ENCODE results near the gene RNPEPL1. TPM values are rescaled to one million over a fixed set of nuclear protein-coding genes. Genes with fewer than 3 reads are reported as not detected.
A peak's percentile ranks its signal among the peaks of the same experiment; 100 is the strongest.
"Not testable (repeated sequence)": the region's sequence is repeated elsewhere in the genome, so short reads cannot be mapped to it uniquely, and the experiment has no call there.

Gene RNPEPL1
- 100 to 1,000 TPM; 118 to 122 TPM for total RNA-seq

GRCh38 chr2:240567872-240568677 is at the start of gene RNPEPL1:
Gene RNPEPL1 (plus strand): TSS chr2:240568484. CDS start chr2:240568587, 103 bp downstream.
- Mint-ChIP-seq H3K4me3 (peak within 1 kb of the TSS; percentile 91), H3K9me3 (no peaks in the 10 kb centered on the region), H3K4me1 (peaks cover 57% of the 10 kb centered on the region), H3K27ac (peak within 1 kb of the TSS; percentile 99), H3K27me3 (no peaks in the 10 kb centered on the region), H3K36me3 (ENCODE audit: low read depth) (peaks cover 40% of the 10 kb centered on the region)
- peak; percentile 61 for DNase-seq
- ChIA-PET POLR2A (no interaction called here), CTCF (interaction anchor here (0.7 to 3.8 kb wide), 9 partner anchors 9 to 53 kb away, joined by 3 to 31 read pairs (median 5); partner anchors contain the start of gene CAPN10)

GRCh38 chr2:240518981-240519380 is 49.3 kb upstream of the RNPEPL1 start:
- CTCF ChIA-PET: interaction anchor here (2.2 kb wide), 1 partner anchor 23 kb away, joined by 5 read pairs; no protein-coding TSS in a partner anchor
- peaks cover 23% of the 10 kb centered on the region for H3K36me3 Mint-ChIP-seq (ENCODE audit: low read depth)
- no peak overlapping the region for H3K4me3 Mint-ChIP-seq
- H3K27me3 Mint-ChIP-seq: peaks cover 4% of the 10 kb centered on the region
- no peak for DNase-seq
- peaks cover 6% of the 10 kb centered on the region for H3K4me1 Mint-ChIP-seq
- H3K27ac Mint-ChIP-seq: no peak overlapping the region
- POLR2A ChIA-PET: no interaction called here
- peaks cover 9% of the 10 kb centered on the region for H3K9me3 Mint-ChIP-seq

GRCh38 chr2:240519396-240520129 is 48.7 kb upstream of the RNPEPL1 start:
- ChIA-PET CTCF (interaction anchor here (0.6 to 2.2 kb wide), 2 partner anchors 23 to 455 kb away, joined by 3 to 5 read pairs; no protein-coding TSS in a partner anchor), POLR2A (interaction anchor here (0.6 kb wide), 1 partner anchor 41 kb away, joined by 3 read pairs; no protein-coding TSS in a partner anchor)
- Mint-ChIP-seq H3K4me3 (no peak overlapping the region), H3K27me3 (peaks cover 4% of the 10 kb centered on the region), H3K36me3 (ENCODE audit: low read depth) (peaks cover 29% of the 10 kb centered on the region), H3K4me1 (peaks cover 3% of the 10 kb centered on the region), H3K9me3 (peaks cover 14% of the 10 kb centered on the region), H3K27ac (no peak overlapping the region)
- no peak for DNase-seq

- Mint-ChIP-seq H3K27me3 (peaks cover 4% of the 10 kb centered on the region), H3K4me1 (peaks cover 3% of the 10 kb centered on the region), H3K36me3 (ENCODE audit: low read depth) (peaks cover 37% of the 10 kb centered on the region), H3K4me3 (no peak overlapping the region), H3K9me3 (peaks cover 22% of the 10 kb centered on the region), H3K27ac (no peak overlapping the region)
- CTCF ChIA-PET: interaction anchor here (2.2 kb wide), 1 partner anchor 22 kb away, joined by 5 read pairs; no protein-coding TSS in a partner anchor
- DNase-seq: no peak
- POLR2A ChIA-PET: interaction anchor here (0.6 kb wide), 1 partner anchor 40 kb away, joined by 3 read pairs; no protein-coding TSS in a partner anchor
Measured at GRCh38 chr2:240520130-240520973, 47.9 kb upstream of the RNPEPL1 start.

- DNase-seq: no peak
- no peak overlapping the region for H3K27ac Mint-ChIP-seq
- ChIA-PET CTCF (no interaction called here), POLR2A (no interaction called here)
- peaks cover 42% of the 10 kb centered on the region for H3K36me3 Mint-ChIP-seq (ENCODE audit: low read depth)
- H3K4me3 Mint-ChIP-seq: no peak overlapping the region
- peaks cover 4% of the 10 kb centered on the region for H3K27me3 Mint-ChIP-seq
- peaks cover 25% of the 10 kb centered on the region for H3K9me3 Mint-ChIP-seq
- peaks cover 3% of the 10 kb centered on the region for H3K4me1 Mint-ChIP-seq
Measured at GRCh38 chr2:240520974-240521350, 47.3 kb upstream of the RNPEPL1 start.

DNA sequence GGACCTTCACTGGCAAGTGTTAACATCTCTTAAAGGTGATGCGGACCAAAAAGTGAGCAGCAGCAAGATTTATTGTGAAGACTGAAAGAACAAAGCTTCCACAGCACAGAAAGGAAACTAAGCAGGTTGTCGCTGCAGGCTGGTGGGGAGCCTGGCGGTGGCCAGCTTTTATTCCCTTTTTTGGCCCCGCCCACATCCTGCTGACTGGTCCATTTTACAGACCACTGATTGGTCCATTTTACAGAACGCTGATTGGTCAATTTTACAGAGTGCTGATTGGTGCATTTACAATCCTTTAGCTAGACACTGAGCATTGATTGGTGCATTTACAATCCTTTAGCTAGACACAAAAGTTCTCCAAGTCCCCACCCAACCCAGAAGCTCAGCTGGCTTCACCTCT is 46.4 kb upstream of the RNPEPL1 start:
- H3K36me3 Mint-ChIP-seq (ENCODE audit: low read depth): peaks cover 50% of the 10 kb centered on the region
- CTCF ChIA-PET: interaction anchor here (0.8 kb wide), 1 partner anchor 44 kb away, joined by 3 read pairs; no protein-coding TSS in a partner anchor
- H3K9me3 Mint-ChIP-seq: peaks cover 30% of the 10 kb centered on the region
- H3K27ac Mint-ChIP-seq, H3K4me3 Mint-ChIP-seq, H3K4me1 Mint-ChIP-seq, H3K27me3 Mint-ChIP-seq, DNase-seq, POLR2A ChIA-PET: not testable (repeated sequence)

- Mint-ChIP-seq H3K27ac (no peak overlapping the region), H3K27me3 (peaks cover 4% of the 10 kb centered on the region), H3K9me3 (peaks cover 34% of the 10 kb centered on the region), H3K4me3 (no peak overlapping the region), H3K36me3 (ENCODE audit: low read depth) (peaks cover 55% of the 10 kb centered on the region), H3K4me1 (peaks cover 3% of the 10 kb centered on the region)
- DNase-seq: no peak
- POLR2A ChIA-PET: no interaction called here
- CTCF ChIA-PET: no interaction called here
Measured at GRCh38 chr2:240522406-240522805, 45.9 kb upstream of the RNPEPL1 start.

DNA sequence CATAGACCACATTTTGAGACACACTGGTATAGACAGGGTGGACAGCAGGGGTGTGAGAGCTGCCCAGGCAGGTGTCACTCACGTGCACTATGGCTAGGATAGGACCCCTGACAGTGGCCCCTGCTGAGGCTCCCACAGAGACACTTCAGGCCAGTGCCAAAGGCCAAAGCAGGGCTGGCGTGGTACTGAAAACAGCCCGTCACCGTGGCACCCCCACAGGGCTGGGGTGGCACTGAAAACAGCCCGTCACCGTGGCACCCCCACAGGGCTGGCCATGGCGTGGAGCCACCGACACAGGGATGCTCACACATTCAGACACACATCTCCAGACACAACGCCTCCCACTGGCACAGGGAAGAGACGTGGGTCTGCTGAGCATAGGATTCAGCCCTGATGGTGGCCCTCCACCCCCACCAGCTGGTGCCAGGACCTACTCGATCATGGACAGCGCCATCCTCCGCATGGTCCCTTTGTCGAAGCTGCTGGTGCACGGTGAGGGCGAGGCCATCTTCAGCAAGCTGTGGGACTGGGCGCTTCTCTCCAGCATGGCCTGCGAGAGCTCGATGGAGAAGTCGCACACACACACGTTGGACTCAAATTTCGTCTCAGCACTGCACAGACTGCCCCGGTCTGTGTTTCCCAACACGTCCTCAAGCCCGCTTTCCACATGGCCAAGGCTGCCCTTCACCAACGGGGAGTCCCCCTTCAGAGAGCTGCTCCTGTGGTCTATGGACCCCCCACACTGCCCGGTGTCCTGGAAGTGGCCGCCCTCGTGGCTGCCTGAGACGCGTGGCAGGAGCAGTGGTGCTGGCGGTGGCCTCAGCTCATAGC is 44.6 kb upstream of the RNPEPL1 start:
- ChIA-PET POLR2A (no interaction called here), CTCF (interaction anchor here (0.9 kb wide), 1 partner anchor 9 kb away, joined by 5 read pairs; no protein-coding TSS in a partner anchor)
- H3K4me3 Mint-ChIP-seq: no peak overlapping the region
- H3K36me3 Mint-ChIP-seq (ENCODE audit: low read depth): peaks cover 66% of the 10 kb centered on the region
- no peak for DNase-seq
- H3K27ac Mint-ChIP-seq: no peak overlapping the region
- H3K27me3 Mint-ChIP-seq: peaks cover 4% of the 10 kb centered on the region
- H3K9me3 Mint-ChIP-seq: peaks cover 38% of the 10 kb centered on the region
- H3K4me1 Mint-ChIP-seq: peaks cover 3% of the 10 kb centered on the region

DNA sequence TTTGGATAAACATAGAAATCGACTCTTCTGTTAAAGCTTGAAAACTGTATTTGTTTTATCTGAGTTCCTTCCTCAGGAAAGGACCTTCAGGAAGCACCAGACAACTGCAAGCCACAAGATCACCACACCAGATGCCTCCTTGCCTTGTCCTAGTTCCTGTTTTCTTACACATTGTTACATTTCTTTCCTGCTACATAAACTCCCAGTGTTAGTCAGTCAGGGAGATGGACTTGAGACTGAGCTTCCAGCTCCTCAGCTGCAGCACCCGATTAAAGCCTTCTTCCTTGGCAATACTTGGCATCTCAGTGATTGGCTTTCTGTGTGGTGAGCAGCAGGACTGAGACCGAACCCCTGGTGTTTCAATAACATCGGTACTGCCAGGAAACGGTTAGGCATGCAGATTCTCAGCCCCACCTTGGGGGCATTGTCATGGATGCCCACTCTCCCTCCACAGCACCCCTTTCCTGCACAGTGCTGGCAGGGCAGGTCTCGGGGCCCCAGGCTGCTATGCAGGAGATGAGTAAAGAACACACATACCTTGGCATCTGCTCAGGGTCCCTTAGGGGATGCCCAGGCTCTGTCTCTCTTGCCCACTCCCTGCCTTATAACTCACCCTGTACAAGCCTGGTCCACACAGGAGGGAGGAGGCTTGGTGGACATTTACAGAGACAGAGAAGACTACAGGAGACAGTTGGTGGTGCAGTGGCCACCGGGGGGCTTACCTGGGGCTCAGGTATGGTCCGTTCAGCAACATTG is 43.1 kb upstream of the RNPEPL1 start:
- POLR2A ChIA-PET: no interaction called here
- Mint-ChIP-seq H3K27me3 (peaks cover 4% of the 10 kb centered on the region), H3K4me3 (no peak overlapping the region), H3K9me3 (peaks cover 46% of the 10 kb centered on the region), H3K27ac (no peak overlapping the region), H3K36me3 (ENCODE audit: low read depth) (peaks cover 78% of the 10 kb centered on the region), H3K4me1 (peaks cover 3% of the 10 kb centered on the region)
- no peak for DNase-seq
- CTCF ChIA-PET: no interaction called here

DNA sequence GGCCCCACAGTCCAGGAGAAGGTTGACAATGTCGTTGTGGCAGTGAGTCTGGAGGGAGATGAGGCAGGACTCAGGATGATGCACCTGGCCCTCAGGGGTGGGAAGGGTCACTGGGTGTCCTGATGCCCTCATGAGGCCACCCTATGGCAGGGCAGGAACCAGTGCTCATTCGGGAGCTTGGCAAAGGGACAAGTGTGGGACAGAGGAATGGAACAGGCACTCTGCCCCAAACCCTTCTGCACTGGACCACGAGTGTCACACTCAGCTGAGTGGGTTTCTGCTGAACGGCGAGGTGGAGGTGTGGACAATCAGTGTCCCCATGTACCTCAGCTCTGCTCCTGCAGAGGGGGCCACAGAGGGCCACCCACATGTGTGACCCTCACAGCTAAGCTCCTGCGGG is 42.5 kb upstream of the RNPEPL1 start:
- no peak overlapping the region for H3K27ac Mint-ChIP-seq
- ChIA-PET CTCF (no interaction called here), POLR2A (no interaction called here)
- H3K9me3 Mint-ChIP-seq: peaks cover 49% of the 10 kb centered on the region
- no peak overlapping the region for H3K4me3 Mint-ChIP-seq
- peaks cover under 1% of the 10 kb centered on the region for H3K4me1 Mint-ChIP-seq
- H3K36me3 Mint-ChIP-seq (ENCODE audit: low read depth): peaks cover 81% of the 10 kb centered on the region
- peaks cover under 1% of the 10 kb centered on the region for H3K27me3 Mint-ChIP-seq
- no peak for DNase-seq

GRCh38 chr2:240526521-240526920 is 41.8 kb upstream of the RNPEPL1 start:
- no peak for DNase-seq
- no peaks in the 10 kb centered on the region for H3K4me1 Mint-ChIP-seq
- no peak overlapping the region for H3K4me3 Mint-ChIP-seq
- peaks cover 88% of the 10 kb centered on the region for H3K36me3 Mint-ChIP-seq (ENCODE audit: low read depth)
- ChIA-PET CTCF (no interaction called here), POLR2A (no interaction called here)
- H3K27ac Mint-ChIP-seq: no peak overlapping the region
- peaks cover 55% of the 10 kb centered on the region for H3K9me3 Mint-ChIP-seq
- no peaks in the 10 kb centered on the region for H3K27me3 Mint-ChIP-seq
